HG02970 (cell line): ENCODE measurements around the gene ABCC6.
"Not testable (repeated sequence)": the region's sequence is repeated elsewhere in the genome, so short reads cannot be mapped to it uniquely, and the experiment has no call there.

Experiments
- ATAC-seq: cut with Tn5 transposase; IDR thresholded peaks from one replicate; pipeline ENCODE4 v1.9.1; 2021; ENCODE audit warnings: mild to moderate bottlenecking, moderate library complexity, moderate number of reproducible peaks; ENCODE audit not compliant: unreplicated experiment, low FRiP score

The ABCC6 gene

GRCh38 chr16:16191493-16192167 is 31.7 kb downstream of the ABCC6 start:
- no peak for ATAC-seq

DNA sequence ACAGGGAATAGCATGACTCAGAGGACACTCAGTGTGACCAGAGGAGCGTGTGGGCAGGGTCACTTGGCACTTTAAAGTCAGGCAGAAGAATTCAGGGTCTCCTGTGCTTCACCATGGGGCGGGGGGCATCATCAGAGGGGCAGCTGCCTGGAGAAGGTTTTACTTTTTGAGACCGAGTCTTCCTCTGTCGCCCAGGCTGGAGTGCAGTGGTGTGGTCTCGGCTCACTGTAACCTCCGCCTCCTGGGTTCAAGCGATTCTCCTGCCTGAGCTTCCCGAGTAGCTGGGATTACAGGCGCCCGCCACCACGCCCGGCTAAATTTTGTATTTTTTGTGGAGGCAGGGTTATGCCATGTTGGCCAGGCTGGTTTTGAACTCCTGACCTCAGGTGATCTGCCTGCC is 32.3 kb downstream of the ABCC6 start:
- ATAC-seq = not testable (repeated sequence)

DNA sequence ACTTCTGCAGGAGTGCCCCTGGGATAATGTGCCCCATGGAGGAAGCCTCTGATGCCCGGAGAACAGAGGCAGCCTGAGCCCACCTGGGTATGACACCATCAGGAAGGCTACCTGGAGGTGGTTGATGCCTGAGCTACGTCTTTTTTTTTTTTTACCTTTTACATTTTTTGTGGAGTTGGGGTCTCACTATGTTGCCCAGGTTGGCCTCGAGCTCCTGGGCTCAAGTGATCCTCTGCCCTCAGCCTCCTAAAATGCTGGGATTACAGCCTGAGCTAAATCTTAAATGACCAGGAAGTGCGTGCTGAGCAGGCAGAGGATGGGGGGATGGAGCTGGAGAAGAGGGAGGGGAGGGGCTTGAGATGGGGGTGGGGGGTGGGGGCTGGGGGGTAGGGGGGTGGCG is 32.7 kb downstream of the ABCC6 start:
- ATAC-seq = no peak

GRCh38 chr16:16189842-16190241 is 33.5 kb downstream of the ABCC6 start:
- ATAC-seq = no peak

DNA sequence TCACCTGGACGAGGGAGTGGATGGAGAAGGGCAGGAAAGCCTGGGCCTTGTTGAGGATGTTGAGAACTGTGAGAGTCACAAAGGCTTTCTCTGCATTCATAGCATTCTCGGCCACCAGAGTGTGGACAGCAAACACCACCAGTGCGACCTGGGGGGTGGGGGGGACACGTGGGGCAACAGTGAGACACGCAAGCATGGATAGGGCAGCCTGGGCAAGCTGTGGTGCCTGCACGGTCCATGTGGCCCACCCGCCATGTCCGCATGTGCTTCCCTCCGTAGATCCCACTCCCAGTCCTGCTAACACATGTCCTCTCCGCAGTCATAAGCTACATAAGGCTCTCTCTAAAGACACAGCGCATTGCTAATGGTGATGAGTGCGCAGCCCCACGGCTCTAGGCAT is 34.5 kb downstream of the ABCC6 start:
- ATAC-seq = no peak

GRCh38 chr16:16186820-16187219 is 36.5 kb downstream of the ABCC6 start:
- no peak for ATAC-seq

GRCh38 chr16:16185095-16185494 is 38.2 kb downstream of the ABCC6 start:
- no peak for ATAC-seq

DNA sequence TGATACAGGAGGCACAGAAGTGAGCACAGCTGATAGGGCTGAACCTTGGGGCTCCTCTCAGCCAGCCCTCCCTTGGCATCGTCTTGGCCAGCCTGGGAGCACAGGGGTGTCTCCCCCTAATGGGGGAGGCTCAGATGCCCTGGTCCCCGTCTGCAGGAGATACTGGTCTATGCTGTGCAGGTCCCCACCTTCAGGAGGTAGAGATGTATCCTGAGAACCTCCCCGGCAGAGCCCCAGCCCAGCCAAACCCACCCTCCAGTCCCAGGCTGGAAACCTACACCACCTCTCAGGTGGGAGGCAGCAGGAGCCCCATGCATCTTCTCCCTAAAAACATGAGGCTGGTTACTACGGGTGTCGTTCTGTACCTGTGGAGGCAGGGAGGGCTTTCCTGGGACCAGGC is 38.7 kb downstream of the ABCC6 start:
- ATAC-seq = no peak

DNA sequence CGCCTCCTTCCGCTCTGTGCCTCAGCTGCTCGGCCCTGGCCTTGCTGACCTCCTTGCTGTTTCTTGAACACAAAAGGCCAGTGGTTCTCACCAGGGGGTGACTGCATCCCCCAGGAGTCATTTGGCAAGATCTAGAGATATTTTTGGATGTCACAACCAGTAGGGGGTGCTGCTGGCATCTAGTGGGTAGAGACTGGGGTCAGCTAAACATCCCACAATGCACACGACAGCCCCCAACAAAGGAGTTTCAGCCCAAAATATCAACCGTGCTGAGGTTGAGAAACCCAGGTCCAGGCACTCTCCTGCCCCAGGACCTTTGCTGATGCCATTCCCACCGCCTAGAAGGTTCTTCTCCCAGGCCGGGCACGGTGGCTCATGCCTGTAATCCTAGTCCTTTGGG is 39.7 kb downstream of the ABCC6 start:
- no peak for ATAC-seq

DNA sequence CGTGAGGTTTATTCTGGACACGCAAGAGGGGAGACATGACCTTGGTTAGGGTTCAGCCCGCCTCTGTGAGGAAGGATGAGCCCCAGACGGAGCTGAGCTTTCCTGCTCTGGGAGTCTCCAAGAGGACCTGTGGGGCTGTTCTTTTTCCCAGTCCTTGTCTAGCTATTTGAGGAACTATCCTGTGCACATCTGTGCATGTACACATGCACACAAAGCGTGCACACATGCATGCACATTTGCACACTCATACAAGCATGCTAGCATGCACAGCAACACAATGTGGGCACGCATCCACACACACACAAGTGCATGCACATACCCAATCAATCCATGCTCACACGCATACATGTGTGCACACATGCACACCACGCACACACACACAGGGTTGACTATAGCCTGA is 40.4 kb downstream of the ABCC6 start:
- ATAC-seq = no peak

DNA sequence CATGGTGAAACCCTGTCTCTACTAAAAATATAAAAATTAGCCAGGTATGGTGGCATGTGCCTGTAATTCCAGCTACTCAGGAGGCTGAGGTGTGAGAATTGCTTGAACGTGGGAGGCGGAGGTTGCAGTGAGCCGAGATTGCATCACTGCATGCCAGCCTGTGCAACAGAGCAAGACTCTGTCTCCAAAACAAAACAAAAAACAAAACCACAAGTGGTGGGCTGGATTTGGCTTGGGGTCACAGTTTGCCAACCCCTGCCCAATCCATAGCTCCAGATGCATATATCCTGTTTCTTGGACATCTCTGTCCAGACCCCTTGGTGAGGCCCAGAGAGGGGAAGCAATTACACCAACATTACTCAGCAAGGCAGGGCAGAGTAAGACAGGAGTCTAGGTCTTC is 41.5 kb downstream of the ABCC6 start:
- not testable (repeated sequence) for ATAC-seq

GRCh38 chr16:16178455-16179162 is 44.7 kb downstream of the ABCC6 start:
- ATAC-seq = no peak

DNA sequence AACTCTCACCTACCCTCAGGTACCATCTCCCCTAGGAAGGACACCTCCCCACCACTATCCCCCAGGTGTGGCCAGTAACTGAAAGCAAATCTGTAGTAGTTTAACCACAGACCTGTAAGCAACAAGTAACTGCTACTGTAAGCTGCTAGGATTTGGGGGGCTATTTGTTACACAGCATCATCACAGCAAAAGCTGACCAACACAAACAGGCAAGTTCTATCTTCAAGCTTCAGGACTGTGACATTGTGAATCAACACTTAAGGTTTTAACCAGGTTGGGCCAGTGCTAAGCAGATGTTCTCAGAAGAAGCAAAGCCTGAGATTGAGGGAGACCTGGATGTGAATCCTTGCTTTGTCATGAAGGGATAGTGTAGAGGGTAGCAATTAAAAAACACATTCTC is 47.0 kb downstream of the ABCC6 start:
- no peak for ATAC-seq

GRCh38 chr16:16175296-16175695 is 48.0 kb downstream of the ABCC6 start:
- no peak for ATAC-seq

DNA sequence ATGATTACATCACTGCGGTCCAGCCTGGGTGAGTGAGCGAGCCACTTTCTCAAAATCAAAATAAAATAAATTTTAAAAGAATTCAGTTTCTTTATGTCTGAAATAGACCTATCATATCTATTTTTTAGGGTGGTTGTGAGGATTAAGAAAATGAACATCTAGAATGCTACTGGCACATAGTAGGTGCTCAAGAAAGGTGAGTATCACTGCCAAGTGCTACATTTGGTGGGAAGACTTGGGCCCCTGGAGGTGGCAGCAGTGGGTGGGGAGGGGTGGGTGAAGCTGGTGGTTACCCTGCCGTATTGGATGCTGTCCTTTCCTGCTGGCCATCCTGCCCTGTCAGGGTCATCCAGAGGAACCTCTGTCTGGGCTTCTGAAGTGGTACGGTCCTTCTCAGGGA is 50.3 kb downstream of the ABCC6 start:
- ATAC-seq = no peak

- no peak for ATAC-seq
Measured at GRCh38 chr16:16171332-16171919, 51.9 kb downstream of the ABCC6 start.

DNA sequence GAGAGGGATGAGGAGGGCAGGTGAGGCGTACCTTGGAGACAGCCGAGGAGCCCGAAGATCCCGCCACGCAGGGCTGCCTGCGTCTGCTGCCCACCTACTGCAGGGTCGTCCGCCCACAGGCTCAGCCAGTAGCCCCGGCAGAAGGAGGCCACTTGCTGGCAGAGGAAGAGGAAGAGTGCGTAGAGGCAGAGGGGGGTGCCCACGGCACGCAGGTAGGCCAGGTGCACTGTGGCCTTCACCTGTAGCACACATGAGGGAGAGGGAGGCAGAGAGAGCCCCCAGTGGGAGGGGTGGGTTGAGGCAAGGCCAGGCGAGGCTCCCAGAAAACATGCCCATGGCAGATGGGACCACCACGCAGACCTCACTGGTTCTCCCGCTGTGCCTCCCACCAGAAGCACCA is 53.7 kb downstream of the ABCC6 start:
- no peak for ATAC-seq

DNA sequence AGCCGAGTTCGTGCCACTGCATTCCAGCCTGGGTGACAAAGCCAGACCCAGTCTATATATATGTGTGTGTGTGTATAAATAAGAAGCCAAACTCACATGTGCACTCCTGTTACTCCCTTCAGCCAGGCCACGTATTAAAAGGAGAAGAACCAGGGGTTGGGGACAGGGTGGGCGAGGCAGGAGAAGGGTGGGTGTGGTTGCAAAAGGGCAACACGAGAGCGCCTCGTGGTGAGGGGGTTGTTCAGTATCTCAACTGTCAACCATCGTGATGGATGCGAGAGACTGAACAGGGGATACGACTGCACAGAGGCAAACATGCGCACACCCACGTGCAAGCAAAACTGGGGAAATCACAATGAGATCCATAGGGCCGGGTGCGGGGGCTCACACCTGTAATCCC is 54.9 kb downstream of the ABCC6 start:
- ATAC-seq = no peak

- no peak for ATAC-seq
Measured at GRCh38 chr16:16167927-16168326, 55.4 kb downstream of the ABCC6 start.

- ATAC-seq = no peak
Measured at GRCh38 chr16:16166949-16167348, 56.3 kb downstream of the ABCC6 start.

GRCh38 chr16:16166085-16166484 is 57.2 kb downstream of the ABCC6 start:
- ATAC-seq = no peak

DNA sequence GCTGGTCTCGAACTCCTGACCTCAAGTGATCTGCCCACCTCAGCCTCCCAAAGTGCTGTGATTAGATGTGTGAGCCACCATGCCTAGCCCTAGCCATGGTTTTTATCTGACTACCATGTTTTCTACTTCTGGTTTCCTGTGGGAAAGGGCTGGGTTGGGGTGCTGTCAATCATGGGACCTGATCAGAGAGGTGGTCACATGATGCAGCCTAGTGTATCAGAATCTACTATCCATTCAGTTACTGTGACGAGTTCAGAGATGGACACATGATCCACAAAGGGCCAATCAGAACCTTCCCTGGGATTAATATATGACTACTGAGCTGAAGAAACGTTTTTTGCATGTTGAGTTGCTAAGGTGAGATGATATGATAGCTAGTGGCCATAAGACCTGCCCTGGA is 59.1 kb downstream of the ABCC6 start:
- ATAC-seq = no peak
